UCSD-AML1 (cell line): ENCODE measurements around the gene PRELP.
"Not testable (repeated sequence)": the region's sequence is repeated elsewhere in the genome, so short reads cannot be mapped to it uniquely, and the experiment has no call there.

Experiments
- DNase-seq: peaks from one replicate; lab custom pipeline; 2025; ENCODE audit not compliant: unreplicated experiment; lab: John Stamatoyannopoulos, UW

Gene PRELP

DNA sequence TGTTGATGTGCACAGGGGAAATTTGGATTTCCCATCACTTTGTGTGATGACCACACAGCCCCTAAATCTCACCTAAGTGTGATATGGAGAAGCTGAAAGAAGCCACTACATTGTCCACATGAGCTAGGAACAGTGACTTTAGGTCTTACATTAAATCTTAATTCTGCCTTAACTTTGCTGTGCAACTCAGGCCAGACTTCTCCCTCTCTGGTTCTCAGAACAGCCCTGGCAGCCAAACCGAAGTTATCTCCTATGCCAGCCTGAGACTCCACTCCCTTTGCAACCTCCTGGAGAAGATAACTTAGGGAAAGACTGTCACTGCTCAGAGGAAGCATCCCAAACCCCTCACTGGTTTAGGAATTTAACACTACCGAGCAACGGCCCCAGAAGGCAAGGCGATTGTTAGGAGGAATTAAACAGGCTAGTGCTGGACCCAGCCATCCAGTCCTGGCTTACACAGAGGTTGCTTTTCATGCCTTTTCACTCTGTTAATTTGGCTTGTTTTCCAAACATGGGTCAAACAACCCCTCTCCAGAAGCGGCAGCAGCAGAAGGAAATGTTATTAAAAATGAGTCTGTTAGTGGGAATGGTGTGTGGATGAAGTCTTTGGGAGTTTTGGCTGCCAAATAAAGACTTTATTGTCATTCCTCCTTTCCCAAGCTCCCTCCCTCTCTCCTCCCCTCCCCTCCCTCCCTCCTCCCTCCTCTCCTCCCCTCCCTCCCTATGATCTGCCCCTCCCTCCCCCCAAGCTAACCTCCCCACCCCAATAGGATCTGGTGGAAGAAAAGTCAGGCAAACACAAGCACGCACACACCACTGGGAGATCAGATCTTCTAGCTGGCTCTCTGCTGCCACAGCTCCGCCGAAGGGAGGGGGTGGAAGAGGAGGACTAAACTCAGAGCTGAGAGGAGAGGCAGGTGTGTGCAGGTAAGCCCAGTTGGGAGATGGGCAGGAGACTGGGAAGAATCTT lies at the start of gene PRELP:
TSS of gene PRELP (plus strand) at position 795 of the 970 bp plus-strand sequence. CDS start 7,379 bp downstream, outside the sequence.
- no peak for DNase-seq

- DNase-seq: no peak
Observed at GRCh38 chr1:203426366-203426765, 49.2 kb upstream of the PRELP start.

- DNase-seq: no peak
Observed at GRCh38 chr1:203426870-203427269, 48.7 kb upstream of the PRELP start.

- DNase-seq: no peak
Observed at GRCh38 chr1:203427451-203427850, 48.2 kb upstream of the PRELP start.

GRCh38 chr1:203428981-203429599 lies 46.5 kb upstream of the PRELP start:
- no peak for DNase-seq

DNA sequence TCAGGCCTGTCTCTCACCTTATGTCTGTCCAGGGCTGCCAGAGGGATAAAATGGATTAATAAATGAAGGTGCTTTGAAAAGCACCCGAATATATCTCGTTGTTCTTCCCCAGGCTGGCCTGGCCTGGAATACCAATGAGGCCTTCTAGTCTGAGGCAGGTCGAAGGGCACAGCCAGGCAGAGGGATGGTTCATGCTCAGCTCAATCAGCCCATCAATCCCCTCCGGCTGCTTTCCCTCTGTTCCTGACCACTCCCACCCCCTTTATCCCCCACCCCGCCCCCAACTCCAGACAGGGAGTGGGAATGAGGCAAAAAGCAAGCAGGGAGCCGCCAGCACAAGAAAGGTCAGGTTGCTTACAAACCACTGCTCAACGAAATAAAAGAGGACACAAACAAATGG lies 40.0 kb upstream of the PRELP start:
- no peak for DNase-seq

GRCh38 chr1:203437696-203438315 lies 37.8 kb upstream of the PRELP start:
- DNase-seq: no peak

- DNase-seq: no peak
Observed at GRCh38 chr1:203439131-203439730, 36.4 kb upstream of the PRELP start.

GRCh38 chr1:203440771-203441170 lies 34.8 kb upstream of the PRELP start:
- peak; percentile 43 for DNase-seq

DNA sequence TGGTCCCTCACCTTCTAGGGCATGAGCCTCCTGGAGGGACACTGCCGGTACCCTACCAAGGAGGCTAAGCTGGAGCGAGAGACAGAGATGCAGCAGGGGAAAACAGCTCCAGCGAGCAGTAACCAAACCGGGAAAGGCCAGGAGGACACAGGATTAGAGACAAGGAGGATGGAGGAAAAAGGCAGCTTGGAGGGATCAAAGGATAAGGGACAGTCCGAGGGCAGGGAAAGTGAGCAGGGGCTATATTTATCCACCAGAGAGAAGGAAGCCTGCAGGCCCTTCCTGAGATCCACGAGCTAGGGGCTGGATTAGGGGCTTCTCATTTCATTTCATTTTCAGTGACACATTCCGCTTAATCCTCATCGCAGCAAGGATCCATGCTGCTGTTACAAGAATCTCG lies 33.8 kb upstream of the PRELP start:
- DNase-seq: no peak

GRCh38 chr1:203442821-203443220 lies 32.8 kb upstream of the PRELP start:
- DNase-seq: no peak

- DNase-seq: no peak
Observed at GRCh38 chr1:203443296-203443695, 32.3 kb upstream of the PRELP start.

- DNase-seq: no peak
Observed at GRCh38 chr1:203444171-203444576, 31.4 kb upstream of the PRELP start.

DNA sequence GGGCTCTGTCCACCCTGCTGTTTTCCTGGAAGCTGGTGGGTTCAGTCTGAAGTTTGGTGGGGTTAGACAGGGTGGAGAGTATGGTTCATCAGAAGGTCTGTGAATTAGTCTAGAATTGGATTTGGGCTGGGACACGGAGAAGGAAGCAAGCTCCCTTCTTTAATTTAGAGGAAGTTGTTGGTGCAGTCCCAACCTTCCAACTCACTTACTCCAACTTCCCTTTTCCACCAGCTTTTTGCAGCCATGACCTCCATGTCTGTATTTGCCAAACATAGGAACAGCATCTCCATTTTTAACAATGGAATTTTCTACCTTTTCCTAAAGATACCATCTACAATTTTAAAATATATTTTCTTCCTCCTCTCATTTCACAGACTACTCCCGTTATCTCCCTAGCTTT lies 28.5 kb upstream of the PRELP start:
- DNase-seq: no peak

DNA sequence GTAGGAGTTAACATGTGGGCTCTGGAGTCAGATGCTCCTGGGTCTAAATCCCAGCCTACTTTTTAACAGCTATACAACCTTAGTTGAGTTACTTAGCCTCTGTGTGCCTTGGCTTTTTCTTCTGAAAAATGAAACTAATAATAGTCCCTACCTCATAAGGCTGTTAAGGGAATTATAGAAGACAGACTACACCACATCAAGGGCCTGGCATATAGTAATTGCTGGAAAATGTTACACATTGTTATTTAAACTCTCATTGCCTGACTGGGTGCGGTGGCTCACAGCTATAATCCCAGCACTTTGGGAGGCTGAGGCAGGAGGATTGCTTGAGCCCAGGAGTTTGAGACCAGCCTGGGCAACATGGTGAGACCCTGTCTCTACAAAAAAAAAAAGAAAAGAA lies 28.0 kb upstream of the PRELP start:
- not testable (repeated sequence) for DNase-seq

DNA sequence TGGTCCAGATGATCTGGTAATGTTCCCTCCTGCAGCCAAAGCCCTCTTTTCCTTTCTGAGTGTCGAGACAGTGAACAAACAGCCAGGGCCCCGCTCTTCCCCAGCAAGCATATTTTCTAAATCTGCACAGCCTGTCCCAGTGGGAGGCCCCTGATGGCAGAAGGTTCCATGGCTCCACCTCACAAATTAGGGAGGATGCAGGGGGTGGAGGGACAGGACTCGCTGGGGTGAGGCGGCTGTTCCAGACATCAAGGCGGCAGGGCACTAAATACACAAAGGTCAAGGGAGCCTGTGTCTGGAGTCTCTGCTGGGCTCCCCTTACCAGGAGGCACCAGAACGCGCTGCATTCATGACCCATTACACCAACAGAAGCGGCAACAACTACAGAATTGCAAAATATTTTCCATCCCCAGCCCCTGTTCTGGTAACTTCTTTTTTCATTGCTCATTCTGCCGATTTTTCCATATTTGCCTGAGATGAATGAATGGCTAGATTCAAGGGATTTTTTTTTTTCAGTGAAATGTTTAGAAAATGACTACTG lies 27.0 kb upstream of the PRELP start:
- no peak for DNase-seq

DNA sequence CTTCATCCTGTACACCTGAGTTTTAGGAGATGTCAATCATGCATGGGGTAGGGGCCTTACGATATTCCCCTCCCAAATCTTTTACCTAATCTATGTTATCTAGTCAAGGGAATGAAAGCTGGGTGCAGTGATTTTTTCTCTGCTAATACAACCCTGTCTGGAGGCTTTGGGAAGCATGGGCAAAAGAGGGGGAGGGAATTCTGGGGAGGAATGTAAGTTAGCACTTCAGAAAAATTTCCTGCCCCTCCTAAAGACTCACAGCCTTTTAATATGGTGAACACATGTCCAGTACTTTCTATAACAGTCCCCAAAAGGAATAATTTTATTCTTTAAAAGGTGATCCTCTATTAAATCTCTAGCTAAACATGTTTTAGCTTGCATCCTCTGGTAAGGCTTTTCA lies 25.6 kb upstream of the PRELP start:
- no peak for DNase-seq

DNA sequence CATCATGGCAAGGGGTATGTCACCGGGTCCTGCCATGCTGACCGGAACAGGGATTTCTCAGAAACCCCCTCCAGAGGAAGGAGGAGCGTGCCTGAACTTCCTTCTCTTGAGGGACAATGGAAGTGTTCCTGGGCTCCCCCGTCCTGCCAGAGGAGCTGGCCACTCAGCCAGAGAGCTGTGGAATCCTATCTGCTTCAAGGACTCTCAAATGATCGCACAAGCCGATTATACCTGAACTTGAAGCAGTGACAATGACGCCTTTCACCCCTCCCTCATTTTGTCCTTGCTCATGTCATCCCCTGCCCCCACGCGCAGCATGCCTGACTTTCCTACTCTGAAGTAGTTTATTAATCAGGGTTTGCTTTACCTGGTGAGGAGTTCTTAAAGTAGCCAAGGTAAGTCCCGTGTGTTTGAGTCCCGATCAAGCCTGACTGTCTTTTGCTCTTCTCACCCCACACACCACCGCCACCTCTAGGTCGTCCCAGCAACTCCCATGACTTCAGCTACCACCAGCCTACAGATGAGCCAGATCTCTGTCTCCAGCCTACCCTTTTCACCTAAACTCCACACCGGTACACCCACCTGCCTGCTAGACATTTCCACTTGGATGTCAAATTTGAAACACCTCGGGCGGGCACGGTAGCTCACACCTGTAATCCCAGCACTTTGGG lies 25.0 kb upstream of the PRELP start:
- DNase-seq: no peak

- no peak for DNase-seq
Observed at GRCh38 chr1:203451836-203452784, 23.5 kb upstream of the PRELP start.
